ENCODE data around the gene ZBTB7C. TPM values are rescaled to one million over a fixed set of nuclear protein-coding genes. Genes with fewer than 3 reads are reported as not detected.
"Not testable (repeated sequence)": the region's sequence is repeated elsewhere in the genome, so short reads cannot be mapped to it uniquely, and the experiment has no call there.

The ZBTB7C gene
- total RNA-seq, 1 donor from 2014 or later, result under 0.01 TPM

DNA sequence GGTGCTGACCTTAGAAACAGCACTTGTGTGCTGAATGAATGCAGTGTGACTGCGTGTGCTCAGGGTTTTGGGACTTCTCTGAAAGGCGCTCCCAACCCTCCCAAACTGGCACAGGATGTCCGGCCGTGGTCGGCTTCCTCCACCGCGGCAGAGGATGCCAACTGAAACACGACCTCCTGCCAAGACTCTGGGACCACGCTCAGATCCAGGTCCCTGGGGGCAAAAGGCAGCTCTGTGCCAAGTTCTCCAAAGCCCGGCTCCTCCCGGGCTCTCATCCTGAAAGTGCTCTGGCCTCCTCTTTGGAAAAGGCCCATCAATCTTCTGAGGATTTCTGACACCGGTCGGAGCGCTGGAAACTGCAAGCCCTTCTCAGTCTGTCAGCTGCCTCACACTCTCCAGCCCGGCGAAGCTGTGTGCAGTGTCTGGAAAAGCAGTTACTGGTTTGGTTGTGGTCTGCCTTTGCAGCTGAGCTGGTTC lies 32.3 kb upstream of the ZBTB7C start:
- FAIRE-seq (no peak), DNase-seq (ENCODE audit: low read depth) (no peak)
- TF ChIP-seq, protein P1, sequence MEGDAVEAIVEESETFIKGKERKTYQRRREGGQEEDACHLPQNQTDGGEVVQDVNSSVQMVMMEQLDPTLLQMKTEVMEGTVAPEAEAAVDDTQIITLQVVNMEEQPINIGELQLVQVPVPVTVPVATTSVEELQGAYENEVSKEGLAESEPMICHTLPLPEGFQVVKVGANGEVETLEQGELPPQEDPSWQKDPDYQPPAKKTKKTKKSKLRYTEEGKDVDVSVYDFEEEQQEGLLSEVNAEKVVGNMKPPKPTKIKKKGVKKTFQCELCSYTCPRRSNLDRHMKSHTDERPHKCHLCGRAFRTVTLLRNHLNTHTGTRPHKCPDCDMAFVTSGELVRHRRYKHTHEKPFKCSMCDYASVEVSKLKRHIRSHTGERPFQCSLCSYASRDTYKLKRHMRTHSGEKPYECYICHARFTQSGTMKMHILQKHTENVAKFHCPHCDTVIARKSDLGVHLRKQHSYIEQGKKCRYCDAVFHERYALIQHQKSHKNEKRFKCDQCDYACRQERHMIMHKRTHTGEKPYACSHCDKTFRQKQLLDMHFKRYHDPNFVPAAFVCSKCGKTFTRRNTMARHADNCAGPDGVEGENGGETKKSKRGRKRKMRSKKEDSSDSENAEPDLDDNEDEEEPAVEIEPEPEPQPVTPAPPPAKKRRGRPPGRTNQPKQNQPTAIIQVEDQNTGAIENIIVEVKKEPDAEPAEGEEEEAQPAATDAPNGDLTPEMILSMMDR (IDR thresholded peaks at IDR 0.05; ENCODE audit: insufficient read depth, low read length, severe bottlenecking), result no peak
- H3K27me3 ChIP-seq (ENCODE audit: control insufficient read depth, insufficient read depth, low read length), result peaks cover 1% of the 10 kb centered on the region
- no peak overlapping the region for H3K4me3 ChIP-seq (ENCODE audit: low read depth, low read length)
- H3K36me3 ChIP-seq (ENCODE audit: control insufficient read depth, insufficient read depth, low read length), result no peaks in the 10 kb centered on the region

- Histone ChIP-seq H3K36me3 (ENCODE audit: control insufficient read depth, insufficient read depth, low read length) (no peaks in the 10 kb centered on the region), H3K4me3 (ENCODE audit: low read depth, low read length) (no peak overlapping the region), H3K27me3 (ENCODE audit: control insufficient read depth, insufficient read depth, low read length) (peaks cover 1% of the 10 kb centered on the region)
- FAIRE-seq, result no peak
- TF ChIP-seq, protein P1 (IDR thresholded peaks at IDR 0.05; ENCODE audit: insufficient read depth, low read length, severe bottlenecking), result no peak
- no peak for DNase-seq (ENCODE audit: low read depth)
Observed at GRCh38 chr18:48440924-48441323, 31.7 kb upstream of the ZBTB7C start.

- DNase-seq (ENCODE audit: low read depth) (peak; percentile 85), FAIRE-seq (no peak)
- Histone ChIP-seq H3K27me3 (ENCODE audit: control insufficient read depth, insufficient read depth, low read length) (peaks cover 1% of the 10 kb centered on the region), H3K36me3 (ENCODE audit: control insufficient read depth, insufficient read depth, low read length) (no peaks in the 10 kb centered on the region), H3K4me3 (ENCODE audit: low read depth, low read length) (no peak overlapping the region)
- TF ChIP-seq, protein P1 (IDR thresholded peaks at IDR 0.05; ENCODE audit: insufficient read depth, low read length, severe bottlenecking), result no peak
Observed at GRCh38 chr18:48436907-48437306, 27.7 kb upstream of the ZBTB7C start.

GRCh38 chr18:48434382-48434781 lies 25.2 kb upstream of the ZBTB7C start:
- not testable (repeated sequence) for FAIRE-seq

DNA sequence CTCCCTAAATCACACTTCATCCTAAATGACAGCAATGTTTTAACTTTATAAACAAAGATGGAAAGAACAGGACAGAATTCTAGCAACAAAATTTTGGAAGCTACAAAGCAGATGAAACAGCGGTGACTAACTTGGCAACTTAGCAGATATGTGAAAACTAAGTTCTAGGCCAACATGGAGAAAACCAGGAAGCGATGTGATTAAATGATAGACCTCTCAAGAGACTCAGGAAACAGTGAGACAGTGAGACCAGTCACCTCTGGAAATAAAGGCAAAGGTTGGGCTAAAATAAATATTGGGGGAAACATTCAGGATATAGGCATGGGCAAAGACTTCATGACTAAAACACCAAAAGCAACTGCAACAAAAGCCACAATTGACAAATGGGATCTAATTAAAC lies 24.4 kb upstream of the ZBTB7C start:
- TF ChIP-seq, protein P1 (IDR thresholded peaks at IDR 0.05; ENCODE audit: insufficient read depth, low read length, severe bottlenecking), result no peak
- no peaks in the 10 kb centered on the region for H3K27me3 ChIP-seq (ENCODE audit: control insufficient read depth, insufficient read depth, low read length)
- FAIRE-seq (no peak), DNase-seq (ENCODE audit: low read depth) (no peak)
- H3K36me3 ChIP-seq (ENCODE audit: control insufficient read depth, insufficient read depth, low read length), result no peaks in the 10 kb centered on the region
- H3K4me3 ChIP-seq (ENCODE audit: low read depth, low read length), result no peak overlapping the region

More at GRCh38 chr18:48434382-48434781, 25.2 kb upstream of the ZBTB7C start:
- H3K27me3 ChIP-seq (ENCODE audit: control insufficient read depth, insufficient read depth, low read length); H3K36me3 ChIP-seq (ENCODE audit: control insufficient read depth, insufficient read depth, low read length); DNase-seq (ENCODE audit: low read depth); H3K4me3 ChIP-seq (ENCODE audit: low read depth, low read length): not testable (repeated sequence)

DNA sequence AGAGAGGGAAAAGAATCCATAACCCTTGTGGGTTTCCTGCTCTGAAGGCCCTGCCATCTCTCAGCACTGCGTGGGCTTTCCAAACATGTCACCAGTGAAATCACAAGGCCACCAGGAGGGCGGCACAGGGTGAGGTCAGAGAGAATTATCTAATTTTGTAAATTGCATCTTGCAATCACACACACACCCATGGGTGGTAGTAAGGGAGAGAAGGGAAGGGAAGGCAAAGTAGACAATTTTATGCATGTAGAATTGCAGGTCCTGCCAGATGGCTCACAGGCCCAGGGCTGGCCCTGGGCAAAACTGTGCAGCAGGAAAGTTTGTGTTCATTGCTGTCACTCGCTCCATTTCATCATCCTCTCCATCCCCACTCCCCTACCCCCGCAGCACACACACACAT lies 21.0 kb upstream of the ZBTB7C start:
- peaks cover 2% of the 10 kb centered on the region for H3K27me3 ChIP-seq (ENCODE audit: control insufficient read depth, insufficient read depth, low read length)
- no peak for DNase-seq (ENCODE audit: low read depth)
- no peaks in the 10 kb centered on the region for H3K36me3 ChIP-seq (ENCODE audit: control insufficient read depth, insufficient read depth, low read length)
- TF ChIP-seq, protein P1 (IDR thresholded peaks at IDR 0.05; ENCODE audit: insufficient read depth, low read length, severe bottlenecking), result no peak
- no peak for FAIRE-seq
- no peak overlapping the region for H3K4me3 ChIP-seq (ENCODE audit: low read depth, low read length)

All from bronchial epithelial cell (primary cell).